H1 (cell line): ENCODE measurements around the gene SLC39A2. TPM values are rescaled to one million over a fixed set of nuclear protein-coding genes. Genes with fewer than 3 reads are reported as not detected.
A peak's percentile ranks its signal among the peaks of the same experiment; 100 is the strongest.

Experiments used
- CTCF ChIA-PET: fragments of 300-600 bp; sonication (Branson Sonifier 250); formaldehyde crosslinking; loops from one replicate; lab custom pipeline; 2021; ENCODE audit not compliant: partially characterized antibody; lab: Charles Lee
- POLR2A ChIA-PET: fragments of 300-600 bp; sonication (Branson Sonifier 250); formaldehyde crosslinking; loops from one replicate; lab custom pipeline; 2021; ENCODE audit warnings: inconsistent platforms; ENCODE audit not compliant: partially characterized antibody; lab: Charles Lee
- DNase-seq, 2 experiments: peaks; one replicate each; pipeline versions ENCODE4 v3.0.0 to v3.0.0-alpha.2; 2010 to 2022; ENCODE audit warnings: low spot score in 2 of 2, low read depth in 1 of 2, mixed read lengths in 1 of 2
- FAIRE-seq: peaks from 2 replicates; lab custom pipeline; 2011; peaks lifted over from hg19 to GRCh38; lab: Jason Lieb, UNC
- H2AFZ ChIP-seq: 2 replicates; pipeline ENCODE4 v1.8.1; 2012; ENCODE audit warnings: low read length, inconsistent platforms
- H2AK5ac ChIP-seq: 2 replicates; pipeline ENCODE4 v1.6.1; 2013; ENCODE audit warnings: low read depth, low read length
- H2BK120ac ChIP-seq: replicated peaks from 2 replicates; pipeline ENCODE3; 2013; ENCODE audit warnings: low read depth, low read length, inconsistent platforms
- H2BK12ac ChIP-seq: 2 replicates; pipeline ENCODE4 v1.6.1; 2013; ENCODE audit warnings: low read depth, low read length
- H2BK15ac ChIP-seq: 2 replicates; pipeline ENCODE4 v1.6.1; 2013; ENCODE audit warnings: low read length
- H2BK20ac ChIP-seq: 2 replicates; pipeline ENCODE4 v1.6.1; 2013; ENCODE audit warnings: low read length
- H2BK5ac ChIP-seq: 2 replicates; pipeline ENCODE4 v1.6.1; 2013; ENCODE audit warnings: low read depth, low read length
- H3K14ac ChIP-seq: 2 replicates; pipeline ENCODE4 v1.6.1; 2013; ENCODE audit warnings: inconsistent platforms; ENCODE audit not compliant: insufficient read length
- H3K18ac ChIP-seq: 2 replicates; pipeline ENCODE4 v1.6.1; 2013; ENCODE audit warnings: low read length; ENCODE audit errors: extremely low read depth
- H3K23ac ChIP-seq: 2 replicates; pipeline ENCODE4 v1.6.1; 2013; ENCODE audit warnings: inconsistent platforms; ENCODE audit not compliant: insufficient read length
- H3K23me2 ChIP-seq: 2 replicates; pipeline ENCODE4 v1.6.1; 2013; ENCODE audit warnings: low read depth, low read length
- H3K27ac ChIP-seq: 2 replicates; pipeline ENCODE4 v1.6.1; 2011; ENCODE audit warnings: low read depth, low read length, inconsistent platforms
- H3K27me3 ChIP-seq, 4 experiments: replicated peaks in 1 of 4; 1 replicate in 1 of 4; 2 replicates in 3 of 4; pipeline versions ENCODE4 v1.6.1 to v1.8.1; 2011 to 2013; ENCODE audit warnings: low read length in 3 of 4, mild to moderate bottlenecking in 3 of 4, inconsistent platforms in 2 of 4, mixed read lengths in 2 of 4, moderate library complexity in 1 of 4; ENCODE audit not compliant: control insufficient read depth in 3 of 4, insufficient read depth in 3 of 4; ENCODE audit errors: extremely low read depth in 1 of 4
- H3K36me3 ChIP-seq, 4 experiments: 2 replicates each; pipeline versions ENCODE4 v1.6.1 to v1.8.1; 2011 to 2013; ENCODE audit warnings: mild to moderate bottlenecking in 4 of 4, low read length in 3 of 4, moderate library complexity in 2 of 4, control low read depth in 1 of 4, inconsistent platforms in 1 of 4; ENCODE audit not compliant: insufficient read depth in 4 of 4, control insufficient read depth in 2 of 4
- H3K4ac ChIP-seq: replicated peaks from 2 replicates; pipeline ENCODE3; 2013; ENCODE audit warnings: low read length, low read depth, mixed read lengths, inconsistent platforms; ENCODE audit not compliant: insufficient read length
- H3K4me1 ChIP-seq, 4 experiments: replicated peaks in 1 of 4; 1 replicate in 1 of 4; 2 replicates in 3 of 4; pipeline versions ENCODE4 v1.6.1 to v1.8.1; 2011 to 2013; ENCODE audit warnings: low read length in 3 of 4, inconsistent platforms in 2 of 4, mixed read lengths in 1 of 4; ENCODE audit not compliant: insufficient read depth in 4 of 4, control insufficient read depth in 3 of 4
- H3K4me2 ChIP-seq, 2 experiments: 2 replicates each; pipeline versions ENCODE4 v1.6.1 to v1.8.1; 2011 to 2013; ENCODE audit warnings: low read depth in 2 of 2, low read length in 2 of 2, control low read depth in 1 of 2, inconsistent platforms in 1 of 2, mild to moderate bottlenecking in 1 of 2; ENCODE audit not compliant: insufficient read depth in 1 of 2
- H3K4me3 ChIP-seq, 4 experiments: fragments of 200-600, 300-600 bp in 1 of 4; sonication (generic), shearing (Covaris generic), sonication (Bioruptor Twin) in 1 of 4; 2 replicates each; pipeline versions ENCODE4 v1.5.1 to v1.8.1; 2011 to 2016; ENCODE audit warnings: low read length in 4 of 4, low read depth in 3 of 4, control low read depth in 2 of 4, inconsistent platforms in 2 of 4, mild to moderate bottlenecking in 2 of 4, mixed read lengths in 1 of 4, moderate library complexity in 1 of 4; ENCODE audit not compliant: insufficient read depth in 2 of 4; ENCODE audit errors: extremely low read depth in 1 of 4
- H3K56ac ChIP-seq: replicated peaks from 2 replicates; pipeline ENCODE3; 2013; ENCODE audit warnings: low read depth, mild to moderate bottlenecking, mixed read lengths, low read length, inconsistent platforms; ENCODE audit not compliant: insufficient read length
- H3K79me1 ChIP-seq: 2 replicates; pipeline ENCODE4 v1.6.1; 2013; ENCODE audit warnings: low read depth, low read length, control low read depth
- H3K79me2 ChIP-seq, 2 experiments: 2 replicates each; pipeline versions ENCODE4 v1.6.1 to v1.8.1; 2012 to 2013; ENCODE audit warnings: low read length in 2 of 2, mild to moderate bottlenecking in 2 of 2, inconsistent platforms in 1 of 2; ENCODE audit not compliant: insufficient read depth in 2 of 2, control insufficient read depth in 1 of 2
- H3K9ac ChIP-seq, 4 experiments: replicated peaks in 1 of 4; 1 replicate in 1 of 4; 2 replicates in 3 of 4; pipeline versions ENCODE4 v1.6.1 to v1.8.1; 2011 to 2013; ENCODE audit warnings: low read depth in 3 of 4, low read length in 3 of 4, control low read depth in 2 of 4, mild to moderate bottlenecking in 2 of 4, moderate library complexity in 2 of 4, inconsistent platforms in 1 of 4; ENCODE audit errors: extremely low read depth in 1 of 4
- H3K9me3 ChIP-seq, 2 experiments: 2 replicates each; pipeline versions ENCODE4 v1.6.1 to v1.8.1; 2012 to 2013; ENCODE audit warnings: mild to moderate bottlenecking in 2 of 2, moderate library complexity in 2 of 2, control low read depth in 1 of 2, inconsistent platforms in 1 of 2, low read depth in 1 of 2, low read length in 1 of 2, mixed read lengths in 1 of 2; ENCODE audit not compliant: insufficient read depth in 2 of 2
- H4K20me1 ChIP-seq, 2 experiments: replicated peaks in 1 of 2; 2 replicates each; pipeline versions ENCODE3 to v1.8.1; 2011 to 2013; ENCODE audit warnings: inconsistent platforms in 2 of 2, low read length in 2 of 2, mild to moderate bottlenecking in 1 of 2; ENCODE audit not compliant: insufficient read depth in 2 of 2, control insufficient read depth in 1 of 2
- H4K5ac ChIP-seq: 2 replicates; pipeline ENCODE4 v1.6.1; 2013; ENCODE audit warnings: low read length, low read depth, mixed read lengths, inconsistent platforms; ENCODE audit not compliant: insufficient read length
- H4K8ac ChIP-seq: 2 replicates; pipeline ENCODE4 v1.8.0; 2013; ENCODE audit warnings: mild to moderate bottlenecking, moderate library complexity, low read length, inconsistent platforms; ENCODE audit not compliant: insufficient read depth; ENCODE audit errors: extremely low read depth
- H4K91ac ChIP-seq: replicated peaks from 2 replicates; pipeline ENCODE3; 2013; ENCODE audit warnings: low read length, mixed read lengths, inconsistent platforms; ENCODE audit not compliant: insufficient read length
- CBX8 ChIP-seq: fragments of 300-800, 300-1000 bp; sonication (generic); IDR thresholded peaks from 2 replicates; pipeline ENCODE4 v1.7.1; 2016; ENCODE audit warnings: low read depth, low read length, borderline replicate concordance
- POLR2A ChIP-seq, 2 experiments: IDR thresholded peaks; 1 replicate in 1 of 2; 2 replicates in 1 of 2; pipeline ENCODE4 v1.6.1; 2011; ENCODE audit warnings: low read depth in 2 of 2, low read length in 2 of 2, mild to moderate bottlenecking in 2 of 2; ENCODE audit errors: control extremely low read depth in 1 of 2
- SIN3A ChIP-seq, 2 experiments: IDR thresholded peaks in 1 of 2; conservative IDR thresholded peaks in 1 of 2; 2 replicates each; pipeline ENCODE4 v1.6.1; 2011 to 2012; ENCODE audit warnings: low read length in 2 of 2, improper control_type of control experiment in 1 of 2, low read depth in 1 of 2, mild to moderate bottlenecking in 1 of 2
- TBP ChIP-seq: IDR thresholded peaks from 2 replicates; pipeline ENCODE4 v1.6.1; 2011; ENCODE audit warnings: low read depth, low read length, improper control_type of control experiment
- WGBS, 2 experiments: shearing (Covaris generic) in 1 of 2; methylation state at CpG; one replicate each; pipeline versions ENCODE4 v1.1.6 to v1.1.7; 2013 to 2015; ENCODE audit warnings: low lambda C conversion rate in 2 of 2, mixed read lengths in 2 of 2, inconsistent platforms in 1 of 2, low coverage in 1 of 2, missing lambda C conversion rate in 1 of 2; ENCODE audit not compliant: insufficient replicate concordance in 2 of 2, insufficient coverage in 1 of 2, insufficient read length in 1 of 2; ENCODE audit errors: extremely low coverage in 1 of 2, missing lambda C conversion rate in 1 of 2; 5-methylcytosine and 5-hydroxymethylcytosine counted together
- polyA plus RNA-seq, 7 experiments: library from polyadenylated mRNA; depleted of rRNA in 3 of 7; stranded (reverse) in 5 of 7; unstranded in 2 of 7; fragments of >200 nt in 5 of 7; fragments of 200-250 nt in 2 of 7; gene quantifications; 1 replicate in 5 of 7; 2 replicates in 1 of 7; 4 replicates in 1 of 7; pipeline versions ENCODE4 v1.2.1 to v1.2.3, GENCODE V29; 2011 to 2013; ENCODE audit warnings: missing spikeins in 2 of 7, mixed read lengths in 2 of 7
- total RNA-seq: library from RNA; stranded (reverse); fragmentation: NEBNext Ultra II Directional; extraction: Animal tissue kit (Norgen Biotek cat#: 25700); gene quantifications from 2 replicates; pipeline ENCODE4 v1.2.1, GENCODE V29; 2021

SLC39A2 gene
- total and polyA plus RNA-seq, 2 of the 8 experiments (the other 6 are each of a cell fraction or from before 2014, with no cell fraction given) = 0.14 to 0.22 TPM

GRCh38 chr14:21026988-21027315, 27.9 kb downstream of the SLC39A2 start:
- Histone ChIP-seq H2AFZ (no peak overlapping the region), H3K36me3 (no peaks in the 10 kb centered on the region), H3K56ac (no peak overlapping the region), H3K9me3 (no peaks in the 10 kb centered on the region), H3K4me3 (peak overlapping the region in 1 of 4 experiments; percentile 92; a peak in 1 of 8 replicates), H2BK12ac (peak overlapping the region; percentile 78), H2BK15ac (no peak overlapping the region), H4K20me1 (no peaks in the 10 kb centered on the region), H4K8ac (no peak overlapping the region), H3K79me1 (no peaks in the 10 kb centered on the region), H3K4me1 (peaks cover 4 to 22% (median 14%) of the 10 kb centered on the region in 4 experiments; a peak in 6 of 7 replicates), H2BK5ac (0 out of 2 replicates have a peak overlapping the region, but pooled peaks have one; percentile 93), H2BK20ac (0 out of 2 replicates have a peak overlapping the region, but pooled peaks have one; percentile 53), H3K9ac (no peak overlapping the region; a peak in 1 of 7 replicates), H3K23me2 (peaks cover 15% of the 10 kb centered on the region), H2BK120ac (no peak overlapping the region), H3K4me2 (peak overlapping the region; percentile 93 to 94; a peak in 3 of 4 replicates), H3K14ac (no peak overlapping the region), H4K91ac (peak overlapping the region; percentile 8), H3K23ac (no peak overlapping the region), H3K18ac (no peak overlapping the region), H3K79me2 (no peaks in the 10 kb centered on the region), H3K27me3 (peaks cover 2 to 25% (median 21%) of the 10 kb centered on the region in 4 experiments; a peak in 6 of 7 replicates), H2AK5ac (no peak overlapping the region), H3K4ac (no peak overlapping the region), H3K27ac (no peak overlapping the region), H4K5ac (no peak overlapping the region)
- TF ChIP-seq CBX8 (no peak), SIN3A (conservative IDR thresholded peaks at IDR 0.05 in 1 of 2, IDR thresholded peaks at IDR 0.05 in 1 of 2; ENCODE audit: low read depth in 1 of 2, low read length in 2 of 2) (no peak), TBP (no peak), POLR2A (IDR thresholded peaks at IDR 0.05; ENCODE audit: control extremely low read depth in 1 of 2, low read depth in 2 of 2, low read length in 2 of 2) (no peak)
- FAIRE-seq (no peak), DNase-seq (no peak)
- CTCF ChIA-PET = interaction anchor here (0.7 to 2.6 kb wide), 9 partner anchors 9 to 1811 kb away, joined by 3 to 18 read pairs (median 4); partner anchors contain the start of gene ARHGEF40
- POLR2A ChIA-PET = interaction anchor here (1.1 to 2.3 kb wide), 8 partner anchors 12 to 73 kb away, joined by 3 to 10 read pairs (median 4); no protein-coding TSS in a partner anchor
- WGBS, 2 experiments = 58% methylated on average over 3 of the region's 3 CpGs; no CpG with 5 or more reads in 1 of the 2 experiments
